ENCODE results near the gene CIAO2B. TPM values are rescaled to one million over a fixed set of nuclear protein-coding genes. Genes with fewer than 3 reads are reported as not detected.

CIAO2B gene
- total and polyA plus RNA-seq, 5 donors from 2014 or later, result 64.6 to 161 (median 143) TPM

GRCh38 chr16:66926961-66927436 lies 7.2 kb downstream of the CIAO2B start:
- Mint-ChIP-seq H3K9me3 (peaks cover 0 to 1% (median 0%) of the 10 kb centered on the region in 7 donors), H3K4me3 (peak overlapping the region in 1 of 4 donors; percentile 68), H3K27ac (no peak overlapping the region), H3K36me3 (peaks cover 7% of the 10 kb centered on the region), H3K4me1 (peaks cover 0 to 14% (median 6%) of the 10 kb centered on the region in 4 donors), H3K27me3 (peaks cover 43% of the 10 kb centered on the region)
- H3K4me3 ChIP-seq (ENCODE audit: low read depth, low read length), result no peak overlapping the region
- peaks cover 7% of the 10 kb centered on the region for H3K36me3 ChIP-seq (ENCODE audit: control insufficient read depth, insufficient read depth, low read length)
- H3K9me3 ChIP-seq (ENCODE audit: control insufficient read depth in 2 of 2, low read length in 2 of 2), result no peaks in the 10 kb centered on the region
- ATAC-seq (ENCODE audit: low read depth in 2 of 2) (no peak), DNase-seq (no peak)
- H3K27ac ChIP-seq (ENCODE audit: insufficient read depth, low read length, poor library complexity, severe bottlenecking), result no peak overlapping the region
- peaks cover 15% of the 10 kb centered on the region for H3K4me1 ChIP-seq (ENCODE audit: control insufficient read depth, insufficient read depth, low read length, poor library complexity, severe bottlenecking)
- peaks cover 11% of the 10 kb centered on the region for H3K27me3 ChIP-seq (ENCODE audit: control insufficient read depth, insufficient read depth, low read length)

GRCh38 chr16:66926171-66926947 lies 7.8 kb downstream of the CIAO2B start:
- Histone ChIP-seq H3K27ac (ENCODE audit: insufficient read depth, low read length, poor library complexity, severe bottlenecking) (no peak overlapping the region), H3K36me3 (ENCODE audit: control insufficient read depth, insufficient read depth, low read length) (peaks cover under 1% of the 10 kb centered on the region), H3K4me3 (ENCODE audit: low read depth, low read length) (no peak overlapping the region), H3K27me3 (ENCODE audit: control insufficient read depth, insufficient read depth, low read length) (peaks cover 11% of the 10 kb centered on the region), H3K4me1 (ENCODE audit: control insufficient read depth, insufficient read depth, low read length, poor library complexity, severe bottlenecking) (peaks cover 15% of the 10 kb centered on the region), H3K9me3 (ENCODE audit: control insufficient read depth in 2 of 2, low read length in 2 of 2) (no peaks in the 10 kb centered on the region)
- peaks cover 0 to 1% (median 0%) of the 10 kb centered on the region in 7 donors for H3K9me3 Mint-ChIP-seq
- no peak for DNase-seq
- H3K4me3 Mint-ChIP-seq, result peak overlapping the region in 3 of 4 donors; percentile 68 to 82 (median 75)
- peaks cover 46% of the 10 kb centered on the region for H3K27me3 Mint-ChIP-seq
- no peak overlapping the region for H3K27ac Mint-ChIP-seq
- peaks cover 0 to 8% (median 4%) of the 10 kb centered on the region in 4 donors for H3K4me1 Mint-ChIP-seq
- ATAC-seq (ENCODE audit: low read depth in 2 of 2), result no peak
- H3K36me3 Mint-ChIP-seq, result peaks cover 7% of the 10 kb centered on the region

- Histone ChIP-seq H3K36me3 (ENCODE audit: control insufficient read depth, insufficient read depth, low read length) (no peaks in the 10 kb centered on the region), H3K27me3 (ENCODE audit: control insufficient read depth, insufficient read depth, low read length) (peaks cover 11% of the 10 kb centered on the region), H3K27ac (ENCODE audit: insufficient read depth, low read length, poor library complexity, severe bottlenecking) (no peak within 1 kb of the TSS), H3K9me3 (ENCODE audit: control insufficient read depth in 2 of 2, low read length in 2 of 2) (no peaks in the 10 kb centered on the region), H3K4me1 (ENCODE audit: control insufficient read depth, insufficient read depth, low read length, poor library complexity, severe bottlenecking) (peaks cover 15% of the 10 kb centered on the region), H3K4me3 (ENCODE audit: low read depth, low read length) (no peak within 1 kb of the TSS)
- peaks cover 51% of the 10 kb centered on the region for H3K27me3 Mint-ChIP-seq
- peaks cover 7% of the 10 kb centered on the region for H3K36me3 Mint-ChIP-seq
- H3K27ac Mint-ChIP-seq, result no peak within 1 kb of the TSS
- H3K4me1 Mint-ChIP-seq, result peaks cover 0 to 8% (median 4%) of the 10 kb centered on the region in 4 donors
- peak in 1 of 2 donors; percentile 3 for ATAC-seq (ENCODE audit: low read depth in 2 of 2)
- H3K9me3 Mint-ChIP-seq, result peaks cover 0 to 1% (median 0%) of the 10 kb centered on the region in 7 donors
- DNase-seq, result no peak
- H3K4me3 Mint-ChIP-seq, result peak within 1 kb of the TSS; percentile 68 to 82 (median 73)
Observed at GRCh38 chr16:66925322-66925840, 8.8 kb downstream of the CIAO2B start, which contains the start of gene RRAD. Gene RRAD (minus strand): TSS chr16:66925535. CDS start chr16:66925179, 356 bp downstream.

- H3K4me3 ChIP-seq (ENCODE audit: low read depth, low read length), result no peak overlapping the region
- Mint-ChIP-seq H3K27ac (no peak overlapping the region), H3K27me3 (peaks cover 51% of the 10 kb centered on the region), H3K4me3 (peak overlapping the region in 1 of 4 donors; percentile 71), H3K36me3 (peaks cover 3% of the 10 kb centered on the region), H3K9me3 (peaks cover 0 to 1% (median 0%) of the 10 kb centered on the region in 7 donors), H3K4me1 (peaks cover 0 to 8% (median 4%) of the 10 kb centered on the region in 4 donors)
- peak in 2 of 3 donors; percentile 33 to 40 for DNase-seq
- no peak overlapping the region for H3K27ac ChIP-seq (ENCODE audit: insufficient read depth, low read length, poor library complexity, severe bottlenecking)
- no peaks in the 10 kb centered on the region for H3K9me3 ChIP-seq (ENCODE audit: control insufficient read depth in 2 of 2, low read length in 2 of 2)
- peaks cover 15% of the 10 kb centered on the region for H3K4me1 ChIP-seq (ENCODE audit: control insufficient read depth, insufficient read depth, low read length, poor library complexity, severe bottlenecking)
- H3K27me3 ChIP-seq (ENCODE audit: control insufficient read depth, insufficient read depth, low read length), result peaks cover 11% of the 10 kb centered on the region
- no peaks in the 10 kb centered on the region for H3K36me3 ChIP-seq (ENCODE audit: control insufficient read depth, insufficient read depth, low read length)
- peak; percentile 55 to 63 for ATAC-seq (ENCODE audit: low read depth in 2 of 2)
Observed at GRCh38 chr16:66924527-66925321, 9.5 kb downstream of the CIAO2B start.

GRCh38 chr16:66923866-66924265 lies 10.3 kb downstream of the CIAO2B start:
- Mint-ChIP-seq H3K27me3 (peaks cover 51% of the 10 kb centered on the region), H3K4me1 (peaks cover 0 to 8% (median 4%) of the 10 kb centered on the region in 4 donors), H3K36me3 (no peaks in the 10 kb centered on the region), H3K4me3 (no peak overlapping the region), H3K9me3 (peaks cover 0 to 1% (median 0%) of the 10 kb centered on the region in 7 donors), H3K27ac (no peak overlapping the region)
- H3K27me3 ChIP-seq (ENCODE audit: control insufficient read depth, insufficient read depth, low read length), result peaks cover 11% of the 10 kb centered on the region
- no peaks in the 10 kb centered on the region for H3K9me3 ChIP-seq (ENCODE audit: control insufficient read depth in 2 of 2, low read length in 2 of 2)
- no peak for DNase-seq
- ATAC-seq (ENCODE audit: low read depth in 2 of 2), result no peak
- H3K4me3 ChIP-seq (ENCODE audit: low read depth, low read length), result no peak overlapping the region
- H3K36me3 ChIP-seq (ENCODE audit: control insufficient read depth, insufficient read depth, low read length), result no peaks in the 10 kb centered on the region
- H3K27ac ChIP-seq (ENCODE audit: insufficient read depth, low read length, poor library complexity, severe bottlenecking), result no peak overlapping the region
- H3K4me1 ChIP-seq (ENCODE audit: control insufficient read depth, insufficient read depth, low read length, poor library complexity, severe bottlenecking), result peaks cover 15% of the 10 kb centered on the region

GRCh38 chr16:66923247-66923731 lies 10.9 kb downstream of the CIAO2B start:
- Mint-ChIP-seq H3K4me1 (peaks cover 0 to 8% (median 4%) of the 10 kb centered on the region in 4 donors), H3K9me3 (peaks cover 0 to 1% (median 0%) of the 10 kb centered on the region in 7 donors), H3K36me3 (no peaks in the 10 kb centered on the region), H3K4me3 (peak overlapping the region in 1 of 4 donors; percentile 46), H3K27me3 (peaks cover 55% of the 10 kb centered on the region), H3K27ac (peak overlapping the region in 1 of 3 donors; percentile 56)
- DNase-seq, result no peak
- peaks cover 15% of the 10 kb centered on the region for H3K4me1 ChIP-seq (ENCODE audit: control insufficient read depth, insufficient read depth, low read length, poor library complexity, severe bottlenecking)
- H3K27ac ChIP-seq (ENCODE audit: insufficient read depth, low read length, poor library complexity, severe bottlenecking), result no peak overlapping the region
- no peak overlapping the region for H3K4me3 ChIP-seq (ENCODE audit: low read depth, low read length)
- H3K9me3 ChIP-seq (ENCODE audit: control insufficient read depth in 2 of 2, low read length in 2 of 2), result no peaks in the 10 kb centered on the region
- peaks cover 11% of the 10 kb centered on the region for H3K27me3 ChIP-seq (ENCODE audit: control insufficient read depth, insufficient read depth, low read length)
- no peaks in the 10 kb centered on the region for H3K36me3 ChIP-seq (ENCODE audit: control insufficient read depth, insufficient read depth, low read length)
- ATAC-seq (ENCODE audit: low read depth in 2 of 2), result no peak

GRCh38 chr16:66921729-66922450 lies 12.3 kb downstream of the CIAO2B start:
- no peak overlapping the region for H3K4me3 ChIP-seq (ENCODE audit: low read depth, low read length)

More at GRCh38 chr16:66921729-66922450, 12.3 kb downstream of the CIAO2B start:
- Mint-ChIP-seq H3K27ac (no peak overlapping the region), H3K4me1 (peaks cover 0 to 8% (median 4%) of the 10 kb centered on the region in 4 donors), H3K4me3 (no peak overlapping the region), H3K27me3 (peaks cover 54% of the 10 kb centered on the region), H3K9me3 (no peaks in the 10 kb centered on the region), H3K36me3 (no peaks in the 10 kb centered on the region)
- ATAC-seq (ENCODE audit: low read depth in 2 of 2), result no peak
- Histone ChIP-seq H3K36me3 (ENCODE audit: control insufficient read depth, insufficient read depth, low read length) (no peaks in the 10 kb centered on the region), H3K27me3 (ENCODE audit: control insufficient read depth, insufficient read depth, low read length) (peaks cover 11% of the 10 kb centered on the region), H3K4me1 (ENCODE audit: control insufficient read depth, insufficient read depth, low read length, poor library complexity, severe bottlenecking) (peaks cover 15% of the 10 kb centered on the region), H3K27ac (ENCODE audit: insufficient read depth, low read length, poor library complexity, severe bottlenecking) (no peak overlapping the region), H3K9me3 (ENCODE audit: control insufficient read depth in 2 of 2, low read length in 2 of 2) (no peaks in the 10 kb centered on the region)
- DNase-seq, result no peak
